Liver (tissue), 9 donors: ENCODE data around the gene DRG1. TPM values are rescaled to one million over a fixed set of nuclear protein-coding genes. Genes with fewer than 3 reads are reported as not detected.

ENCODE experiments used
- DNase-seq: peaks from one replicate; pipeline ENCODE4 v3.0.0-alpha.2; 2017; ENCODE audit warnings: low spot score
- H3K27ac ChIP-seq, 2 donors: one replicate each; pipeline ENCODE4 v1.7.0; 2013; ENCODE audit warnings: inconsistent platforms in 2 of 2, low read length in 2 of 2, control low read depth in 1 of 2, low read depth in 1 of 2, mild to moderate bottlenecking in 1 of 2
- H3K27me3 ChIP-seq, 4 donors: one replicate each; pipeline versions ENCODE4 v1.6.1 to v1.7.0; 2013; ENCODE audit warnings: low read length in 3 of 4, inconsistent platforms in 1 of 4, mild to moderate bottlenecking in 1 of 4, moderate library complexity in 1 of 4; ENCODE audit not compliant: control insufficient read depth in 4 of 4, insufficient read depth in 4 of 4
- H3K36me3 ChIP-seq, 4 donors: one replicate each; pipeline versions ENCODE4 v1.6.1 to v1.7.0; 2013; ENCODE audit warnings: low read length in 3 of 4, mild to moderate bottlenecking in 3 of 4, low read depth in 1 of 4, moderate library complexity in 1 of 4; ENCODE audit not compliant: control insufficient read depth in 4 of 4, insufficient read depth in 3 of 4
- H3K4me1 ChIP-seq, 4 donors: one replicate each; pipeline versions ENCODE4 v1.6.1 to v1.7.0; 2013; ENCODE audit warnings: low read length in 3 of 4, mild to moderate bottlenecking in 3 of 4, moderate library complexity in 1 of 4; ENCODE audit not compliant: control insufficient read depth in 4 of 4, insufficient read depth in 4 of 4
- H3K4me3 ChIP-seq, 3 donors: one replicate each; pipeline versions ENCODE4 v1.6.1 to v1.7.0; 2013; ENCODE audit warnings: low read length in 3 of 3, control low read depth in 1 of 3, low read depth in 1 of 3, mild to moderate bottlenecking in 1 of 3
- H3K9ac ChIP-seq, 2 donors: one replicate each; pipeline ENCODE4 v1.7.0; 2013; ENCODE audit warnings: low read length in 2 of 2, mild to moderate bottlenecking in 2 of 2, moderate library complexity in 2 of 2, control low read depth in 1 of 2, low read depth in 1 of 2
- H3K9me3 ChIP-seq, 4 donors: one replicate each; pipeline versions ENCODE4 v1.6.1 to v1.7.0; 2013; ENCODE audit warnings: low read length in 3 of 4; ENCODE audit not compliant: control insufficient read depth in 4 of 4
- EGR1 ChIP-seq, 2 donors: IDR thresholded peaks; 2 replicates each; pipeline ENCODE4 v1.6.1; 2016 to 2018; ENCODE audit warnings: antibody characterized with exemption in 2 of 2, low read depth in 2 of 2
- FOXA1 ChIP-seq: IDR thresholded peaks from 2 replicates; pipeline ENCODE4 v1.6.1; 2016; ENCODE audit warnings: antibody characterized with exemption
- HNF4A ChIP-seq, 2 donors: conservative IDR thresholded peaks; 2 replicates each; pipeline ENCODE4 v1.6.1; 2016; ENCODE audit warnings: antibody characterized with exemption in 2 of 2, mild to moderate bottlenecking in 2 of 2
- HNF4G ChIP-seq: IDR thresholded peaks from 2 replicates; pipeline ENCODE4 v1.6.1; 2016; ENCODE audit warnings: antibody characterized with exemption
- JUND ChIP-seq, 2 donors: IDR thresholded peaks; 2 replicates each; pipeline ENCODE4 v1.6.1; 2016; ENCODE audit warnings: antibody characterized with exemption in 2 of 2
- RAD21 ChIP-seq, 2 donors: IDR thresholded peaks; 2 replicates each; pipeline ENCODE4 v1.6.1; 2016; ENCODE audit warnings: antibody characterized with exemption in 2 of 2, mild to moderate bottlenecking in 2 of 2
- RXRA ChIP-seq, 2 donors: IDR thresholded peaks; 2 replicates each; pipeline ENCODE4 v1.6.1; 2017 to 2018; ENCODE audit warnings: antibody characterized with exemption in 2 of 2, mild to moderate bottlenecking in 1 of 2
- SP1 ChIP-seq: IDR thresholded peaks from 2 replicates; pipeline ENCODE4 v1.6.1; 2018; ENCODE audit warnings: antibody characterized with exemption, mild to moderate bottlenecking
- TAF1 ChIP-seq: conservative IDR thresholded peaks from 2 replicates; pipeline ENCODE4 v1.6.1; 2016; ENCODE audit warnings: antibody characterized with exemption, mild to moderate bottlenecking
- YY1 ChIP-seq: IDR thresholded peaks from 2 replicates; pipeline ENCODE4 v1.6.1; 2016; ENCODE audit warnings: antibody characterized with exemption, mild to moderate bottlenecking
- WGBS: extraction: QIAGEN DNeasy Blood & Tissue Kit; methylation state at CpG from one replicate; pipeline ENCODE4 v1.1.7; 2013; 5-methylcytosine and 5-hydroxymethylcytosine counted together
- polyA plus RNA-seq, 2 donors: library from polyadenylated mRNA; stranded (reverse) in 1 of 2; unstranded in 1 of 2; fragments of 200-250 nt in 1 of 2; fragments of >200 nt in 1 of 2; fragmentation: Nextera tagmentation in 1 of 2; extraction: Ambion mirVana in 1 of 2; gene quantifications; one replicate each; pipeline versions ENCODE4 v1.2.1 to v1.2.3, GENCODE V29; 2013 to 2015
- total RNA-seq, 2 donors: library from RNA; depleted of rRNA; stranded (reverse); fragments of >200 nt; gene quantifications; one replicate each; pipeline ENCODE4 v1.2.3, GENCODE V29; 2014
- TF ChIP-seq, protein P1 (sequence below): fragments of 150-350 bp; IDR thresholded peaks from 2 replicates; pipeline ENCODE4 v1.5.1; 2017; ENCODE audit warnings: improper control_type of control experiment, low read depth, low read length; ENCODE audit not compliant: missing input control
- TF ChIP-seq, protein P2 (sequence below): IDR thresholded peaks from 2 replicates; pipeline ENCODE4 v1.6.1; 2016; ENCODE audit warnings: antibody characterized with exemption
- TF ChIP-seq, protein P3 (sequence below): IDR thresholded peaks from 2 replicates; pipeline ENCODE4 v1.6.1; 2016; ENCODE audit warnings: antibody characterized with exemption, mild to moderate bottlenecking
- TF ChIP-seq, protein P4 (sequence below): IDR thresholded peaks from 2 replicates; pipeline ENCODE4 v1.6.1; 2016; ENCODE audit warnings: antibody characterized with exemption
- donor health status: healthy.
- donor health status: healthy.
- donor health status: healthy.
- donor health status: healthy.
- donor health status: healthy.

Gene DRG1
- total and polyA plus RNA-seq, 4 donors, result 23.1 to 39.7 (median 32.5) TPM

DNA sequence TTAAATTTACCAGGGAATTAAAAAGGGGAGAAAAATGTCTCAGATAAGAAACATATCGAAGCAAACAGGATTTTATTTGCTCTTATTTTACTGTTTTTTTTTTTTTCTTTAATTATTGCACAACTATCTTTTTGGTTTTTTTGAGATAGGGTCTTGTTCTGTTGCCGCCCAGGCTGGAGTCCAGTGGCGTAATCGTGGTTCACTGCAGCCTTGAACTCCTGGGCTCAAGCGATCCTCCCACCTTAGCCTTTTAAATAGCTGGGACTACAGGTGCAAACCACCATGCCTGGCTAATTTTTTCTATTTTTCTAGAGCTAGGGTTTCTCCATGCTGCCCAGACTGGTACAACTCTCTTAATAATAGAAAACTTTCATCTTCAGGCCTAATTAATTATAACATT, 32.5 kb downstream of the DRG1 start (continued):
- TF ChIP-seq, protein P1, sequence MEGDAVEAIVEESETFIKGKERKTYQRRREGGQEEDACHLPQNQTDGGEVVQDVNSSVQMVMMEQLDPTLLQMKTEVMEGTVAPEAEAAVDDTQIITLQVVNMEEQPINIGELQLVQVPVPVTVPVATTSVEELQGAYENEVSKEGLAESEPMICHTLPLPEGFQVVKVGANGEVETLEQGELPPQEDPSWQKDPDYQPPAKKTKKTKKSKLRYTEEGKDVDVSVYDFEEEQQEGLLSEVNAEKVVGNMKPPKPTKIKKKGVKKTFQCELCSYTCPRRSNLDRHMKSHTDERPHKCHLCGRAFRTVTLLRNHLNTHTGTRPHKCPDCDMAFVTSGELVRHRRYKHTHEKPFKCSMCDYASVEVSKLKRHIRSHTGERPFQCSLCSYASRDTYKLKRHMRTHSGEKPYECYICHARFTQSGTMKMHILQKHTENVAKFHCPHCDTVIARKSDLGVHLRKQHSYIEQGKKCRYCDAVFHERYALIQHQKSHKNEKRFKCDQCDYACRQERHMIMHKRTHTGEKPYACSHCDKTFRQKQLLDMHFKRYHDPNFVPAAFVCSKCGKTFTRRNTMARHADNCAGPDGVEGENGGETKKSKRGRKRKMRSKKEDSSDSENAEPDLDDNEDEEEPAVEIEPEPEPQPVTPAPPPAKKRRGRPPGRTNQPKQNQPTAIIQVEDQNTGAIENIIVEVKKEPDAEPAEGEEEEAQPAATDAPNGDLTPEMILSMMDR, result no peak
- TF ChIP-seq SP1, result peak; percentile 32

DNA sequence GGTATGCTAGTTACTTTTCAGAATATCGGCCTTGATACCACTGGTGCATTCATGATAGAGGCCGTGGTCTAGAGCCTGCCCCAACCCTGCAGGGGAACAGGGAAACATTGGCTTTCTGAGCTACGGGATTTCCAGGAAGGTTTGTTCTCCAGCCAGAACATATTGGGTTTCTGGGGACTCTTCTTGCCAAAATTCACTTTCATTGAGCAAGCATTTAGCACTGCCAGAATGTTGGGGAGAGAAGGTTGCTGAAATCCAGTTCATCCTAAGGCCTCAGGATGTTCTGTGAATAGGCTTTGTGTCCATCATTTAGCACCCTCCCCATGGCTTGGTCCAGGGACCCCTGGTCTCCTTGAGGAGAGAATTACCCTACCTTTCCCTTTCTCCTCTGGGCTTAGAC, 36.7 kb downstream of the DRG1 start:
- peak overlapping the region in 1 of 2 donors; percentile 65 for H3K27ac ChIP-seq
- 40% methylated on average over 3 of the region's 3 CpGs for WGBS
- H3K4me3 ChIP-seq, result no peak overlapping the region
- peaks cover 5 to 26% (median 23%) of the 10 kb centered on the region in 4 donors for H3K4me1 ChIP-seq
- DNase-seq, result no peak
- TF ChIP-seq, protein P2, sequence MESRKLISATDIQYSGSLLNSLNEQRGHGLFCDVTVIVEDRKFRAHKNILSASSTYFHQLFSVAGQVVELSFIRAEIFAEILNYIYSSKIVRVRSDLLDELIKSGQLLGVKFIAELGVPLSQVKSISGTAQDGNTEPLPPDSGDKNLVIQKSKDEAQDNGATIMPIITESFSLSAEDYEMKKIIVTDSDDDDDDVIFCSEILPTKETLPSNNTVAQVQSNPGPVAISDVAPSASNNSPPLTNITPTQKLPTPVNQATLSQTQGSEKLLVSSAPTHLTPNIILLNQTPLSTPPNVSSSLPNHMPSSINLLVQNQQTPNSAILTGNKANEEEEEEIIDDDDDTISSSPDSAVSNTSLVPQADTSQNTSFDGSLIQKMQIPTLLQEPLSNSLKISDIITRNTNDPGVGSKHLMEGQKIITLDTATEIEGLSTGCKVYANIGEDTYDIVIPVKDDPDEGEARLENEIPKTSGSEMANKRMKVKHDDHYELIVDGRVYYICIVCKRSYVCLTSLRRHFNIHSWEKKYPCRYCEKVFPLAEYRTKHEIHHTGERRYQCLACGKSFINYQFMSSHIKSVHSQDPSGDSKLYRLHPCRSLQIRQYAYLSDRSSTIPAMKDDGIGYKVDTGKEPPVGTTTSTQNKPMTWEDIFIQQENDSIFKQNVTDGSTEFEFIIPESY, result no peak
- TF ChIP-seq HNF4A (conservative IDR thresholded peaks at IDR 0.05) (peak in 1 of 2 donors; percentile 18), FOXA1 (no peak), JUND (IDR thresholded peaks at IDR 0.05) (no peak), RAD21 (IDR thresholded peaks at IDR 0.05) (peak in 1 of 2 donors; percentile 21), TAF1 (no peak), RXRA (IDR thresholded peaks at IDR 0.05) (peak; percentile 35 to 39), EGR1 (IDR thresholded peaks at IDR 0.05; ENCODE audit: low read depth in 2 of 2) (no peak), HNF4G (no peak), SP1 (no peak), YY1 (peak; percentile 16)
- TF ChIP-seq, protein P3, sequence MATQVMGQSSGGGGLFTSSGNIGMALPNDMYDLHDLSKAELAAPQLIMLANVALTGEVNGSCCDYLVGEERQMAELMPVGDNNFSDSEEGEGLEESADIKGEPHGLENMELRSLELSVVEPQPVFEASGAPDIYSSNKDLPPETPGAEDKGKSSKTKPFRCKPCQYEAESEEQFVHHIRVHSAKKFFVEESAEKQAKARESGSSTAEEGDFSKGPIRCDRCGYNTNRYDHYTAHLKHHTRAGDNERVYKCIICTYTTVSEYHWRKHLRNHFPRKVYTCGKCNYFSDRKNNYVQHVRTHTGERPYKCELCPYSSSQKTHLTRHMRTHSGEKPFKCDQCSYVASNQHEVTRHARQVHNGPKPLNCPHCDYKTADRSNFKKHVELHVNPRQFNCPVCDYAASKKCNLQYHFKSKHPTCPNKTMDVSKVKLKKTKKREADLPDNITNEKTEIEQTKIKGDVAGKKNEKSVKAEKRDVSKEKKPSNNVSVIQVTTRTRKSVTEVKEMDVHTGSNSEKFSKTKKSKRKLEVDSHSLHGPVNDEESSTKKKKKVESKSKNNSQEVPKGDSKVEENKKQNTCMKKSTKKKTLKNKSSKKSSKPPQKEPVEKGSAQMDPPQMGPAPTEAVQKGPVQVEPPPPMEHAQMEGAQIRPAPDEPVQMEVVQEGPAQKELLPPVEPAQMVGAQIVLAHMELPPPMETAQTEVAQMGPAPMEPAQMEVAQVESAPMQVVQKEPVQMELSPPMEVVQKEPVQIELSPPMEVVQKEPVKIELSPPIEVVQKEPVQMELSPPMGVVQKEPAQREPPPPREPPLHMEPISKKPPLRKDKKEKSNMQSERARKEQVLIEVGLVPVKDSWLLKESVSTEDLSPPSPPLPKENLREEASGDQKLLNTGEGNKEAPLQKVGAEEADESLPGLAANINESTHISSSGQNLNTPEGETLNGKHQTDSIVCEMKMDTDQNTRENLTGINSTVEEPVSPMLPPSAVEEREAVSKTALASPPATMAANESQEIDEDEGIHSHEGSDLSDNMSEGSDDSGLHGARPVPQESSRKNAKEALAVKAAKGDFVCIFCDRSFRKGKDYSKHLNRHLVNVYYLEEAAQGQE, result no peak
- TF ChIP-seq, protein P4, sequence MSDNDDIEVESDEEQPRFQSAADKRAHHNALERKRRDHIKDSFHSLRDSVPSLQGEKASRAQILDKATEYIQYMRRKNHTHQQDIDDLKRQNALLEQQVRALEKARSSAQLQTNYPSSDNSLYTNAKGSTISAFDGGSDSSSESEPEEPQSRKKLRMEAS, result peak; percentile 22
- no peaks in the 10 kb centered on the region for H3K27me3 ChIP-seq
- H3K9ac ChIP-seq, result no peak overlapping the region
- H3K9me3 ChIP-seq, result no peaks in the 10 kb centered on the region
- peaks cover 16 to 62% (median 52%) of the 10 kb centered on the region in 4 donors for H3K36me3 ChIP-seq

DNA sequence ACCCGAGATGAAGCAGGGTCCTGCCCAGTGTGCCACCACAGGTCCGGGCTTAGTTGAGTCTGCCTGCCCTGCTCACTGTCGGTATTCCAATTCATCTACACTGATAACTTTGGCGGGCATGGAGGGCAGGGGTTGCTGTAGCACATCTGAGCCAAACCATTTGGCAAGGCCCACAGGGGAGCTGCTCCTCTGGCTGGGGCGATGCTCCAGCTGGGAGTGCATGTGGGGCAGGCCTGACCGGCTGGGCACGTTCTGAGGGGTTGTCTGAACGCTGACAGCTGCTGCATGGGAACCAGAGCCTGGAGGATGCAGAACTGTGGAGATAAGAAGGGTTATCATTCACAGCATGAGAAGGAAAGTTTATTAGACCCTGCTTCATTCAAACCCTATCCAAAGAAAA, 40.4 kb downstream of the DRG1 start:
- no peak overlapping the region for H3K9ac ChIP-seq
- no peak for TF ChIP-seq TAF1
- TF ChIP-seq RAD21 (IDR thresholded peaks at IDR 0.05), result no peak
- no peak for TF ChIP-seq HNF4G
- no peak for TF ChIP-seq HNF4A (conservative IDR thresholded peaks at IDR 0.05)
- DNase-seq, result no peak
- no peak overlapping the region for H3K27ac ChIP-seq
- H3K4me1 ChIP-seq, result peaks cover 2 to 19% (median 14%) of the 10 kb centered on the region in 4 donors
- 69% methylated on average over 8 of the region's 8 CpGs for WGBS
- H3K36me3 ChIP-seq, result peaks cover 8 to 76% (median 55%) of the 10 kb centered on the region in 4 donors
- H3K4me3 ChIP-seq, result no peak overlapping the region
- no peaks in the 10 kb centered on the region for H3K9me3 ChIP-seq
- H3K27me3 ChIP-seq, result no peaks in the 10 kb centered on the region
